GM19468 (cell line): ENCODE results near the gene PRKCA.
"Not testable (repeated sequence)": the region's sequence is repeated elsewhere in the genome, so short reads cannot be mapped to it uniquely, and the experiment has no call there.

Experiments
- ATAC-seq: cut with Tn5 transposase; IDR thresholded peaks from one replicate; pipeline ENCODE4 v1.9.1; 2021; ENCODE audit warnings: mild to moderate bottlenecking, moderate library complexity, moderate number of reproducible peaks; ENCODE audit not compliant: unreplicated experiment; ENCODE audit errors: extremely low read depth

The PRKCA gene

GRCh38 chr17:66348584-66349165 lies 46.3 kb downstream of the PRKCA start:
- ATAC-seq = no peak

DNA sequence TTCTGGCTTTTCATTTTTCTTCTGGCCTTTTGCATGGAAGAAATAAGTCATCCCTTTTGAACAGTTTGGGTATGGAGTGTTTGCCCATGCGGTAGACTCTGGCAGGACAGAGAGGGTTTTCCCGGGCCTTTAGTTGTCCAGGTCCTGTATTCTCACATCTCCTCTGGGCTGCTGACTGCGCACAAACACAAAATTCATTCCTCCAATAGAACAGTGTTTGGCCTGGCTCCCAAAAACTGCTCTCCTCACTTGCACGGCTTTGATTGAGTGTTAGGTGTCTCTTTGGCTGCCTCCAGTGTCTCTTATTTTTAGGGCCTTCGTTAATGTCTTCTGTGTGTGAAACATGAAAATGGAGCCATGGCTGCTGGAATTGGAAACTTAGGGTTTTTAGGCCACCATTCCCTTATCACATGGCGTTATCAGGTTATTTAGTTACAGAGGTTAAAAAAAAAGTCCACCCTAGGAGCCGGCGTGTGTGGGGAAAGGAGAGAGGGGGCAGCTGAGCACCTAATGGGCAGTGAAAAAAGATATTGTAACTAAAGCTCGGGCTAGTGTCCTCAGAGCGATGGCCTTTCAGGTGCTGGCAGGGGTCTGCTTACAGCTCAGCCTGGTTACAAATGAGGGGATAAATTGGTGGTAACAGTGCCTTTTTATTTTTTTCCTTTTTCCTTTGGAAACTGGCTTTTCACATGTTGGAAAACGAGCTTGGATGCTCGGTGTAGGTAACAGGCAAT lies 47.3 kb downstream of the PRKCA start:
- ATAC-seq = no peak

DNA sequence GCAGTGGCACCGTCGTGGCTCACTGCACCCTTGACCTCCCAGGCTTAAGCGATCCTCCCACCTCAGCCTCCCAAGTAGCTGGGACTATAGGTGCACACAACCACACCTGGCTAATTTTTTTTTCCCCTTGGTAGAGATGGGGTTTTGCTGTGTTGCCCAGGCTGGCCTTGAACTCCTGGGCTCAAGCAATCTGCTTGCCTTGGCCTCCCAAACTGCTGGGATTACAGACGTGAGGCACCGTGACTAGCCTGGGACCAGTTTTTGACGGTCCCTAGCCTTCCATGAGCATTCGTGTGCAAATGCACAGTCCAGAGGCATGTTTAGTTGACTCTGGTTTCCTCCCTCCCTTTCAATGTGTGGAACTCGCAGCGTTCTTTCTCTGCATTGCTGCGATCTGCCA lies 48.2 kb downstream of the PRKCA start:
- not testable (repeated sequence) for ATAC-seq

DNA sequence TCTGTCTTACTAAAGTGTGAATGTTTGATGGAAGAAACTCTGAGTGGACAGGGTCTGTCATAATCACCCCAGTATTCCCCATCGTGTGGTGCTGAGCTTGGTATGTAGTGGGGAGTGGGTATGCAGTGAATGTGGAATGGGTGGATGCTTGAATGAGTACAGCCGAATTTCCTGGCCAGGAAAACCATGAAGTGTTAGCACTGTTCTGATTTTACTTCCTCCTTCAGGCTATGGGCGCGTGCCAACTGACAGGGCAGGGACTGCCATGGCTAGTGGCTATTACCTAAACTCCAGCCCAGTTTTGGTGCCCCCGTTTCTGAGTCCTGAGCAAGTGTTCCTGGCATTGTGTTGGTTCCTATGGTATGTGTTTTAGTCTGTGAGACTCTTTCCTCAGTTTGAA lies 48.6 kb downstream of the PRKCA start:
- ATAC-seq = no peak

DNA sequence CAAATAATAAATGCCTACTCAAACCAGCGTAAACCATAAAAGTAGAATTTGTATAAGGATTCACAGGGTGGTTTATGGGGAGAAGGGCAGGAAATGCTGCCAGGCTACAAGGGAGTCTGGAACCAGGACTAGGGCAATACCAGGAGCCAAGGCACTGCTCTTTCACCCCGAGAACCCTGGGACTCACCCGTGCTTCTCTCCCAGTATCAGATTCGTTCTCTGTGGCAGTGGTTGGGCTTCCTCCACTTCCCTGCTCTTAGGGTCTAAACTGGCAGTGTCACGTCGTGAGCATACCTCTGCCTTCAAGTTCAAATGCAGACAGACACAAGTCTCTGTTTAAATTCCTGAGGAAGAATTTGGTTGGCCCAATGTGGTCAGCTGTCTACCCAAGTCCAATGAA lies 49.3 kb downstream of the PRKCA start:
- no peak for ATAC-seq

DNA sequence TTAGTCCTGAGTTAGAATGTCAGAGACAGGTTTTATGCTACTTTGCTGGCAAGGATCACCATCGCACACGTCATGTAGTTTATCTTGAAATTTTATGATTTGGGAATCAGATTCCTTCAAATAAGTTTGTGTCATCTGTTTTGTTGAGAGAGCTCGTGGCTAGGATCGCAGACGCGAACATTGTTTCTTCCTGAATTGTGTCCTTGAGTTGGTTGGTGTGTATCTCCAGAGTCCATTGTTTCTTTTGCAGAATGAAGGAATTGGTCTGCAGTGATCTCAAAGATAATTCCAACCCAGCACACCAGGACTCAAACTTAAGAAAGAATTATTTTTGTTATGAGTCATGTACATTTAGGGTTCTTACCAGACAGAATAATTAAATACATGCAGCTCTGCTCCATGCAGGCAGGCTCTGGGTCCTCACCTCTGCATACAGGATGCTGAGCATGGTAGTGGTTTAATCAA lies 51.6 kb downstream of the PRKCA start:
- ATAC-seq = no peak

DNA sequence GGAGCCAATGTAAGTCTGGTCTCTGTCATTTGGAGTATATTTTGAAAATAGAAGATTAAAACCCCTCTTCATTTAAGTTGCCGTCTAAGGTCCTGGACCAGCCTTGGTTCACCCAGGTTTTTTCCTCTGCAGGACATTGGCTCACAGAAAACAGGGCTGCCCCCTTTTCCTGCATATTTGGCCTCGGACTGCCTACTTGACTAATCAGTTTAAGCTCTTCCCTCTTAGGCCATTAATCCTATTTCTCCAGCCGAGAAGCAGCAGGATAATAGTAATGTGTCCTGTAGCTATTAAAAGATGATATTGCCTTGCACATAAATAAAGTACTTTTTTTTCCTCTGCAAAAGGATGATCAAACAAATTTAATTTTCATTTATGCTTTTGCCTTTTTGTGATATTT lies 52.1 kb downstream of the PRKCA start:
- no peak for ATAC-seq

DNA sequence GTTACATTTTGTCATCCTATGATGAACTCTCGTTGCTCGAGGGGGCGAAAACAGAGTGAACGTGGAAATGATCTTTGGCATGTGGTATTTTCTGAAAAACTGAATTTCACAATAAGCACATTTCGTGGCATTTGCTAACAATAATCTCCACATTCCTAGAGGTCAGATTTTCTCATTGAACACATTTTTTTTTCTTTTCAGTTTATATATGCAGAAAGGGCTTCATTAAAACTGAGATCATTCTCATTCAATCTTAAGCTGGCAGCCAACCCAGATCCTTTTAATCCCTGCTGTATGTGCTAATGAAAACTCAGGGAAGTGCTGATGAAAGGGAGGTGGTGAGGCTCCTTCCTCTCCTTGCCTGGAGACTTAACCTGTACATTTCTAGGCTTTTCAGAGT lies 52.6 kb downstream of the PRKCA start:
- no peak for ATAC-seq

DNA sequence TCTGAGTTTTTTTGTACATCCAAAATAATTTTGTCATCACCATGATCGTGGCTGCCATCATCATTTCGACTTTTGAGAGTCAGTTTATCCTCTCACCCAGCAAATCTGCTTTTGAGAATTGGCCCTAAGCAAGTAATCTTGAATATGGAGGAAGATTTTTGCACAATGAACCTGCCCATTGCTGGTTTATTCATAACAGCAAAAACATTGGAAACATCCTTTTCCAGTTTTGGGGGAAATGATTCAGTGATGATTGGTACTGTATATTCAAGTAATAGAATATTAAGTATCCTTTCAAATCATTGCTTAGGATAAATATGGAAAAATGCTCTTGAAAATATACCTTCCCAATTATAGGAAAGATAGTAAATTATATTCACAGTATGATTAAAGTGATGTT lies 53.1 kb downstream of the PRKCA start:
- ATAC-seq = no peak

DNA sequence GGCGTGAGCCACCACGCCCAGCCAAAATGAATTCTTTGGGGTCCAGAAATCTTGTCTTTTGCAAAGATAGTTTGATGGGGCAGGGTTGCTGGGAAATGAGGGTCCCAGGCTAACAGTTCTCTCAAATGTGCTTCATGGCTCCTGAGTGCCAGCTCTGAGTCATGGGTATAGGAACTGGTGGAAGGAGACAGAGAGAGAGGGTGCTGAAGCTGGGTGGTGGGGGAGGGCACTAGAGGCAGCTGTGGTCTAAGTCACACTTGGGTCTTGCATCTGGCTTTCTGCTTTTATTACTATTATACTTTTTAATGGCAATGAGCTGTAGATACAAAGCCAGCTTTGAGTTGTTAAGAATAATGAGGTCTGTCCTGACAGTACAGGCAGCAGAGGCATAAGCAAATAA lies 54.6 kb downstream of the PRKCA start:
- ATAC-seq = no peak

GRCh38 chr17:66359351-66359750 lies 56.9 kb downstream of the PRKCA start:
- no peak for ATAC-seq

DNA sequence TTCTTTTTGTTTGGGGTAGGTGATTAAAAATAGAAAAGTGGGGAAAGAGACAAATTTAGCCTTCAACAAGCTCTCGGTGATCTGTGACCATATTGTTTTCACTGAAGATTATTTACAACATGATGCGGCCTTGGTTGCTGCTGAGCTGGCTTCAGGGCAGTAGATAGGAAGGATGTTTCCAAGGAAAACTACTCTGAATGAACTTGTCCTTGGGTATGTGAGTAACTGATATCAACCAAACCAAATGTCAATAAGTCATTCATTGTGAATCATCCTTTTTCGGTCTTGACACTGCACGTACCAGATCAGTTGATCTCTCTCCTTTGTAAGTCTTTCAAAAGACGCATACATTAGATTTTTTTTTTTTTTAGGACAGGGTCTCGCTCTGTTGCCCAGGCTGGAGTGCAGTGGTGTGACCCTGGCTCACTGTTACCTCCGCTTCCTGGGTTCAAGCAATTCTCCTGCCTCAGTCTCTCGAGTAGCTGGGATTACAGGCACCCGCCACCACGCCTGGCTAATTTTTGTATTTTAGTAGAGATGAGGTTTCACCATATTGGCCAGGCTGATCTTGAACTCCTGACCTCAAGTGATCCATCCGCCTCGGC lies 58.6 kb downstream of the PRKCA start:
- ATAC-seq = not testable (repeated sequence)

GRCh38 chr17:66364508-66364907 lies 62.1 kb downstream of the PRKCA start:
- ATAC-seq = no peak

DNA sequence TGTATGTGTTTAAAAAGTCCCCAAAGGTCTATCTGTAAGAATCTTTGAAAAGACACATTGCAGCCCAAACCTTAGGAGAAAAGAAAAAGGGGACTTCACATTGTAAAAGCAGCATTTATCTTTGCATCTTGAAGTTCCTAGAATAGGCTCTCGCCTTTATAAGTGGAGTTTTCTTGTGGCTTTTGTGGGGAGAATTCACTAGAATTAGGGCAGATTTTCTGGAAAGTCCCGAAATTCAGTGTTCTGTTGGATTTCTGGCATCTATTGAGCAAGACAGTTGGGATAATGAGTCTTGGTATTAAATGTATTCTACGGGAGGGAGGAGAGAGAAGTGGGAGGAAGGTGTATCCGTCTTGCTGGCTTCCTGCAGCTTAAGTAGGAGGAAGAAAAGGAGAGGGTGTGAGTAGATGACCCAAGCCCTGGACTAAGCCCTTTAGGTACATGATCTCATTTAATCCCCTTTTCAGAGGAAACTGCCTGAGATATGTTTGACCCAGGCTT lies 62.6 kb downstream of the PRKCA start:
- ATAC-seq = no peak

GRCh38 chr17:66365903-66366302 lies 63.5 kb downstream of the PRKCA start:
- ATAC-seq = no peak

DNA sequence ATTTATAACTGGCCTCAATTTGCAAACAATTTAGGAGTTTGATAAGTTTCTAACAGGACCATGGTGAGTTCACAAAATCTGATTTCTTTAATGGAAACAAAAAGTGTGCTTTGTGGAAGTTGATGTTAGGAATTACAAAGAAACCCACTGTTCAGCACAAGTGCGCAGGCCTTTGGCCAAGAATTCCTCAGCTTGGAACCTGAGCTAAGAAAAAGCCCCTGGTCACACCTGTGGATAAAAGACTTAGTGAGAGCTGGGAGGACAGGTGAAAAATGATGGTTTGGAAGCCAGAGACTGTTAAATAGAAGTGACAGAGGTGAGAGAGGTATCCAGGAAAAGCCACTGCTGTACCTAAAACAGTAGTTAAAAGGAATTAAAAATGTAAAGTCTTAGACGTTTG lies 64.7 kb downstream of the PRKCA start:
- no peak for ATAC-seq

DNA sequence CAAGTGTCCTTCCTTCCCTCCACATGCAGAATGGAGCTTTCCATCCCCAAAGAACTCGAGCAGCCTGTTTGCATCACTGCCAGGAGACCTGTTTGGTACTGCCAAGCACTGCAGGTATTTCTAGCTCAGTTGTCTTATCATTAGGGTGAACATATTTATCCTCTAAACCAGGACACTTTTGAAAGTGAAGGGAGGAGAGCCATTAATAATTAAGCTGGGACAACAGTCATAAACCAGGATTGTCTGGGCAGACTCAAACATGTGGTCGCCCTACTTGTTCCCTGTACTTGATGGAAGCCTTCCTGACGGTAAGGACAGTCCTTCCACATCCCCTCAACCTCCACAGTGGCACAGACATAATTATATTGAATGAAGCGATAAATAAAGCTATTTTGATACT lies 67.4 kb downstream of the PRKCA start:
- ATAC-seq = no peak

GRCh38 chr17:66371561-66371960 lies 69.1 kb downstream of the PRKCA start:
- ATAC-seq = no peak

- ATAC-seq = no peak
Observed at GRCh38 chr17:66372182-66372581, 69.8 kb downstream of the PRKCA start.

GRCh38 chr17:66373079-66373478 lies 70.7 kb downstream of the PRKCA start:
- ATAC-seq = no peak
